GM19463 (cell line): ENCODE measurements around the gene ST6GAL1.
"Not testable (repeated sequence)": the region's sequence is repeated elsewhere in the genome, so short reads cannot be mapped to it uniquely, and the experiment has no call there.

Experiments
- ATAC-seq: cut with Tn5 transposase; IDR thresholded peaks from one replicate; pipeline ENCODE4 v1.9.1; 2021; ENCODE audit warnings: mild to moderate bottlenecking, moderate library complexity; ENCODE audit not compliant: unreplicated experiment

Gene ST6GAL1

DNA sequence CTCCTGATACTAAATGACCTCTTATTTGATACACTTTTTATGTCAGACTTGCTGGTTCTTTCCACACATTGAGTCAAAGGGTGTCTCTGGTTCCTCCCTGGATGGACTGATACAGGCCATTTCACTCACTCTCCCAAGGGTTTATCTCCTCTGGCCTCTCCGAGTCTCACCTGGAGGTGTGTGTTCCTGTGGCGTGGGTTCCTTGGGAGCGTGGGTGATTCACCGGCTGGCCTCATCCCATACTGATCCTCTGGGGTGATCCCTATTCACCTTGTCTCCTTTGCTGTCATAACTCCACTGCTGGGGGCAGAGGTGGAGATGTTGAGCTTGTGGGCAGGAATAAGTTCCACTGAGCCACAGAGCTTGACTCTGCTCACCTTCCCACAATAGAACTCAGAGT, 61.1 kb downstream of the ST6GAL1 start:
- ATAC-seq = no peak

DNA sequence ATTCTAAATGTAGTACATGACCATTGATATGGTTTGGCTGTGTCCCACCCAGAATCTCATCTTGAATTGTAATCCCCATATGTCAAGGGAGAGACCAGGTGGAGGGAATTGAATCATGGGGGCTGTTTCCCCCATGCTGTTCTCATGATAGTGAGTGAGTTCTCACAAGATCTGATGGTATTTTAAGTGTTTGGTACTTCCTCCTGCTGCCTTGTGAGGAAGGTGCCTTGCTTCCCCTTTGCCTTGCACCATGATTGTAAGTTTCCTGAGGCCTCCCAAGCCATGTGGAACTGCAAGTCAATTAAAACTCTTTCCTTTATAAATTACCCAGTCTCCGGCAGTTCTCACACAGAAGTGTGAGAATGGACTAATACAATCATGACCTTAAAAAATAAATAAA, 61.8 kb downstream of the ST6GAL1 start:
- not testable (repeated sequence) for ATAC-seq

DNA sequence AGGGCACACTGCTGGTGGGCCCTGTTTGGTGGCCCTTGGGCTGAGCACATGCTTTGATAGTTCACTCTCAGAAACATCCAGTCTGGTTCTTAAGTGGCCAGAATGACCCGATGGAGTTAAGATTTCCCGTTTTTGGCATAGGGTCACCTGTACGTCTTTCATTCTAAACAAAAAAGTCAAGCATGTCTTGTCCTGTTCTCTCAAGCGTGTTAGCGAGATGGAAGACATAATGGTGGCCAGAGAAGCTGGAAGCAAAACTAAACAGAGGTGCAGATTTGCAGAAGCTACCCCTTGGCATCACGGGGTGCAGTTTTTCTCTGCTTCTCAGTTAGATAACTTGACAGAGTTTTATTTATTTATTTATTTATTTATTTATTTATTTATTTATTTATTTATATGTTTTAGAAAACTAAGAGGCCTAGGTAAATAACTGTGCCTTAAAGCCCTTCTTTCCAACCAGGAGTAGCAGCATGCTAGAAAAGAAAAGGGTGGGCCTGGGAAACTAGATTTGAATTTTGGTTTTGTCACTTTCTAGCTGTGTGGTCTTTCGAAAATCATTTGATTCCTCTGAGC, 63.0 kb downstream of the ST6GAL1 start:
- no peak for ATAC-seq

DNA sequence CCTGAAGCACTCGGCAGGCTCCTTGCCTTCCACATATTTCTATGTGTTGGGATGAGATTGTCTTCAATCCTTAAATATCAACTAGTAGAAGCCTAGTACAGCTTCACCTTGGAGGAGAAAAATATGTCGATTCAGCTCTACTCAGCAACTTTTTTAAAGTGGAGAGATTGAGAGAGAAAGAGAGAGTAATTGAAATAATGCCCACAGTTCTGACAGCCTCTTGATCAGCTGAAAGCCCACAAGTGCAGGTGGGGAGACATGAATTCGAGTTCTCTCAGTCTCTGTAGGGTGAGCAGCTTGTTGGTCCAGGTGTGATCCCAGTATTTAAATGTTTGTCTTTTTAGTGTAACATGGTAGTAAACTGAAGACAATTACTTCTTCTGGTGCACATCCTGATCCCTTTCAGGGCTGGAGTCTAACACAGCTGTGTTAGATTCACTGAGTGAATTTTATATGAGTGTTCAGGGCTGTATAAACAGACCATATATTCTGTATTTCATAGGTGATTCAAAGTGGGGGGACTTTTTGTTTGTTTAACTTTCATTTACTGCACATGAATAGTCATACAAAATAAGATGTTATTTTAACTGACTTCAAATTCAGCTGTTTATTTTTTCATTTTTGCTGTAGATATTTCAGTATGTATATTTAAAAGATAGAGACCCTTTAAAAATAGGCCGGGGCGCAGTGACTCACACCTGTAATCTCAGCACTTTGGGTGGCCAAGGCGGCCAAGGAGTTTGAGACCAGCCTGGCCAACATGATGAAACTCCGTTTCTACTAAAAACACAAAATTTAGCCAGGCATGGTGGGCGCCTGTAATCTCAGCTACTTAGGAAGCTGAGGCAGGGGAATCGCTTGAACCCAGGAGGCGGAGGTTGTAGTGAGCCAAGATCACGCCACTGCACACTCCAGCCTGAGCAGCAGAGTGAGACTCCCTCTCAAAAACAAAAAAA, 64.0 kb downstream of the ST6GAL1 start:
- no peak for ATAC-seq

DNA sequence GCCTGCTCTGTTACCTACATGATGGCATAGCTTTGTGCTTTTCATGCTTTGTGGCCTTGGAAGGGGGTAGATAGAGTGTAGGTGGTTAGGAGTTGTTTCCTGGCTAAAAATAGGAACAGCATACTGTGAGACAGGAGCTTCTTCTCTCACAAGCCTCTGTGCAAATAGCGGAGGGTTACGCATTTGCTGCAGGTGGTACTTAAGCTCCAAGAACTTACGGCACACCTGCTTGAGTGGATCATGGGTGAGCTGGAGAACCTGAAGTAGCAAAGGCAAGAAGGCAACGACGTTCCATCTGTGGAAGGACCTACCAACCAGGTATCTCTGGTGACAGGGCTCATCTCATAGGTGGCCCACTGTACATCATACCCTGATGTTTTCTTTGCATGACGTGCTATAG, 66.0 kb downstream of the ST6GAL1 start:
- no peak for ATAC-seq

DNA sequence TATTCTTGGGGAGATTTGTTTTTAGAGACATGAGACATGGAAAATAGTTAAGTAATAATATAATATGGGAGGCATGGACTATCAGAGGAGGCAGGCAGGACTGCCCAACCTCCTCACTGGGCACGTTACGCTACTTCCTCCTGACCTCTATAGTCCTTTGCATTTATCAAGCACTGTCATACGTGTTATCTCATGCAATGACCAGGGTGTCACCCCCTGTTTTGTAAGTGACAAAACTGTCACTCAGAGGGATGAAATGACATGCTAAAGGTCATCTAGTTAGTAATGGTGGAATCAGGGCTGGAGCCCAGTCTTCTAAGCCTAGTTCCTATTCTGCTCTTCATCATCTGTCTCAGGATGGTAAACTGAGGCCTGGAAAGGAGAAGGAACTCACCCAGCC, 66.7 kb downstream of the ST6GAL1 start:
- ATAC-seq = no peak

DNA sequence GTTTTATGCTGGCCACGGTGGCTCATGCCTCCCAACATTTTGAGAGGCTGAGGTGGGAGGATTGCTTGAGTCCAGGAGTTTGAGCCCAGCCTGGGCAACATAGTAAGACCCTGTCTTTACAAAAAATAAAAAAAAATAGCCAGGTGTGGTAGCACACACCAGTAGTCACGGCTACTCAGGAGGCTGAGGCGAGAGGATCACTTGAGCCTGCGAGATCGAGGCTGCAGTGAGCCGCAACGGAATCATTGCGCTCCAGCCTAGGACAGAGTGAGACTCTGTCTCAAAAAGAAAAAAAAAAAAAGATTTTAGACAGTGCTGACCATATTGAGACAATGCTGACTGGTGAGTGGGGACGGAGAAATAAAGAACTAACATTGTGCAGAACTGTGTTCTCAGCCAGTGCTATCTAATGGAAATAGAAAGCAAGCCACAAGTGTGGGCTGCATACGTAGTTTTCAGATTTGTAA, 67.2 kb downstream of the ST6GAL1 start:
- ATAC-seq = no peak

DNA sequence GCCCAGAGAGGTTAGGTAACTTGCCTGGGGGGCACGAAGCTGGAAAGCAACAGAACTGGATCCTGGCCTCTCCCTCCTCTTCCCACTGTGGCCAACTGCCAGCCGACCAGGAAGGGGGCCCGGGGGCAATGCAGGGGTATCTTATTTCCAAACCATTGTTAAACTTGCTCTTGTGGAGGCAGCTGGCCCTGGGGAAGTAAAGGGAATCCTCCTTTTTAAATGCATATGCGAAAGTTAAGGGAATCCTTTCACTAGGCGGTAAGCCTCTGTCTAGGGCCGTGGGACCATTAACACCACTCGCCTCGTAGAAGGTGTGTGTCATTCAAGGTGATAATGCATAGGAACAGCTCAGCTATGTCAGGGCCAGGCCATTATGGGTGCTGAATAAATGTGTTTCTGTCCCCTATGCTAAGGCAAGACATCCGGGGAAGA, 68.6 kb downstream of the ST6GAL1 start:
- no peak for ATAC-seq

DNA sequence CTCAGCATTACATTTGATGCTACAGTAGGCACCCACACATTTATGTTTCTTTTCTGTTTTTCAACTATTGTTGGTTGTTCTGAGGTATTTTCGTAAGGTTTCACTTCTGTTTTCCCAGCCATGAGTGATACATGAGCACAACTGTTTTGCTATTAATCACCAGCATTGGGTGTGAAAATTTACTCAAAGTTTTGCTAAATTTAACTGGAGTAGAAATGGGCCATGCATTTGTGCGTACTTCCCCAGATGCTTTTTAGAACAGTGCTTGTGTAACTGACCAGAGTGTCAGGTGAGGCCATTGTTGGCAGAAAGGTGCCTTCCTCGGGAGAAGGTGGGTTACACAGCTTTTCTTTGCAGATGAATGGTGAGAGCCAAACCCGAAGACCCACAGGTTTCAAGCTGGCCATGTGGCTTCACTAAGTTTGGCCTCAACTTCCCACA, 70.4 kb downstream of the ST6GAL1 start:
- peak; percentile 69 for ATAC-seq

DNA sequence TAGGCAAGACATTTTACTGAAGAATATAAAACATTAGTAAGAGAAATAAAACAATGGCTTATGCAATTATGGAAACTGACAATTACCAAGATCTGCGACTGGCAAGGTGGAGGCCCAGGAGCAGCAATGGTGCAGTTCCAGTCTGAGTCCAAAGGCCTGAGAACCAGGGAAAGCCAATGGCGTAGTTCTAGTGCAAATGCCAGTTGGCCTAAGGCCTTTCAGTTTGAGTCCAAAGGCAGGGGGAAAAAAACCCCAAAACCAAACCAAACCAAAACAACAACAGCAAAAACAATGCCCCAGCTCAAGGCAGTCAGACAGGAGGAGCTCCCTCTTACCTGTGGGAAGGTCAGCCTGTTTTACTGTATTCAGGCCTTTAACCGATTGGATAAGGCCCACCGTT, 72.6 kb downstream of the ST6GAL1 start:
- no peak for ATAC-seq

DNA sequence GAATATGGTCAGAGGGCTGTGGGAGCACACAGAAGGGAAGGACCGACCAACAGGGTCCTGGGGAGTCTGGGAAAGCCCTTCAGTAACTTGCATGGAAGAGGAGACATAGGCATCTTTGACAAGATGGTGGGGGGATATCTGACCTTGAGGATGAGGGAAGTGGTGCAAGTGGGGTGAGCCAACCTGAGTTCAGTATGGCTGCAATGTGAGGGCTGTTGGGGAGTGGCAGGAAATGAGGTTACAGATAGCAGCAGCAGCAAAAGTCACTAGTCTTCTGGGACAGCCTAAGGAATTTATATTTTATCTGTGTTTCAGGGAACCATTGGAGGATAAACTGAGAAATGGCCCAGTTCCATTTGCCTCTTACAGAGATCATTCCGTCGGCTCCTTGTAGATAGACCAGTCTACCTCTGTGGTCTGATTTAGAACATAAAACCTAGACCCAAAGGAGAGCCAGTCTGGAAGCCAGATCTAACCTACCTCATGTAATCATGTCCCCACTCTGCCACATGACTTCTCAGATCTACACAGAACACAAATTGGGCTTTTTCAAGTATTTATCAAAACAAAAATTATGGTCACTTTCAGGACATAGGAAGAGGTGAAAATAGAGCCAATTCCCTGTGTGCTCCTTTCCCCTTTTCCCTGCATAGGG, 75.6 kb downstream of the ST6GAL1 start:
- no peak for ATAC-seq

DNA sequence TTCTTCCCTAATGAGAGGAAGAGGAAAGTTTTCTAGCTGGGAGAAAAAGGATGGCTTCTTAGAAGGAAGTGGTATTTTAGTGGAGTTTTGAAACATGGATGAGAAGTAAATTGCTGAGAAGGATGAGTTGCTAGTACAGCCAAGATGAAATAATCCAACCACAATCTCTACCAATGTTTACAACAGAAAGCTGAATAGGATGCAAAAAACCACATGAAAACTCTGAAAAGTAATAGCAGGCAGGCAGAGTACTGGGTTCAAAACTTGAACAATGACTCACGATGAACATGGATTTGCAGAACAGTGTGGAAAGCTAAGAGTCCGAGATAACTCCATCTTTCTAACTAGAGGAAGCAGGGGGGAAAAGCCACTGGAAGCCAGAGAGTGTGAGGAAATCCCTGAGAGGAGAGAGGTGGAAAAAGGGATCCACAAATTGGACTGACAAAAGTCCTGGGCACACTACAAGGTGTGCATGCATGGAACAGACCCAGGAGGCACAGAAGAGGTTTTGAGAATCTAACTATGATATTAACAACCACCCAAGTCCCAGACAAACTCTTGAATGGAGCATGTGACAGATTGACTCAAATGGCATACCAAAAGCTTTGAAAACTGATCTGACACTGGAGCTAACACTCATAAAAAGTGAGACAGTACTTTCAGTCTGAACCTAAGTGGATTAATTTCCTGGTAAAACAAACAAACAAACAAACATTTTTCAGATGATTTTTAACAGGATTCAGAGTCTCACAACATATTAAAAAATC, 76.7 kb downstream of the ST6GAL1 start:
- no peak for ATAC-seq

DNA sequence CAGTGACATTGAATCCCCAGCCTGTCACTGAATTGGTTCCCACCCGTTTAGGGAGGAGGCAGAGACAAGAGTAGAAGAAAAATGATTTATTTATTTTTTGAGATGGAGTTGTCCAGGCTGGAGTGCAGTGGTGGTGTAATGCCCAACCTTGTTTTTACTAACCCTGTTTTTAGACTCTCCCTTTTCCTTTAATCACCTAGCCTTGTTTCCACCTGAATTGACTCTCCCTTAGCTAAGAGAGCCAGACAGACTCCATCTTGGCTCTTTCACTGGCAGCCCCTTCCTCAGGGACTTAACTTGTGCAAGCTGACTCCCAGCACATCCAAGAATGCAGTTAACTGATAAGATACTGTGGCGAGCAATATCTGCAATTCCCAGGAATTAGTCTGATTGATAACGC, 80.1 kb downstream of the ST6GAL1 start:
- ATAC-seq = not testable (repeated sequence)

DNA sequence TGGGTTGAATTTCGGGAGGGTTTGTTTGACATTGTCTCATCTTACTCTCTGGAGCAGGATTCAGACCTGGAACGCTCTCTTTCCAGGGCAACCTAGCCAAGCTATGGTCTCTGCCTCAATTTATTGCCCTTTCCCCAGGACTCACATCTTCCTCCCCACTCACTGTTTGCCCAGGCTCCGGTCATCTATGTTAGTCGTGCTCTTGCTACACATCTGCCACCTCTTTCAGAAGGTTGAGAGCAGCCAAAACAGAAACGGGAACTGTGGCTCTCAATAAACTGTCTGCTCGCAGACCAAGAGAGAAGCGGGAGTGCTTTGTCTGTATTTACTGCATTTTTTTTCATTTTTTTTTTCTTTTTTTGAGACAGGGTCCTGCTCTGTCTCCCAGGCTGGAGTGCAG, 81.6 kb downstream of the ST6GAL1 start:
- ATAC-seq = peak; percentile 37

DNA sequence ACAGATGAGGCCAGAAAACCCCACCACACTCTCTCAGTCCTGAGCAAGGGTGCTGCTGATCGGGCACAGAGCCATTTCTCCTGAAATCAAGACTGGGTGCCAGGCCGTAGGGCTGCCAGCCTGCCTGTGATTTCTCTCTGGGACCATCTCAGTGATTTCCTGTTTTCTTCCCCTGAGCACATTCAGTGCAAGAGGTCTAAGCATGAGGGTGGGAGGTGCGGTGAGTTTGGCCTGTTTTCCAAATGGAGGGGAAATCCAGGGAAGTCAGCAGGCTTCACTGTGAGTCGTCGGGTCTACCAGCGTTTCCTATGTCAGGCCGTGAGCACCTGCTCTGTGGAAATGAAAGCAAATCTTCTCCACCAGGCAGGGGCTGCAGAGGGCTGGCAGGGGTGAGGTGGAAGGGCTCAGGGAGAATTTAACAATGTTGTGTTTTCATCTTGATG, 82.3 kb downstream of the ST6GAL1 start:
- no peak for ATAC-seq

DNA sequence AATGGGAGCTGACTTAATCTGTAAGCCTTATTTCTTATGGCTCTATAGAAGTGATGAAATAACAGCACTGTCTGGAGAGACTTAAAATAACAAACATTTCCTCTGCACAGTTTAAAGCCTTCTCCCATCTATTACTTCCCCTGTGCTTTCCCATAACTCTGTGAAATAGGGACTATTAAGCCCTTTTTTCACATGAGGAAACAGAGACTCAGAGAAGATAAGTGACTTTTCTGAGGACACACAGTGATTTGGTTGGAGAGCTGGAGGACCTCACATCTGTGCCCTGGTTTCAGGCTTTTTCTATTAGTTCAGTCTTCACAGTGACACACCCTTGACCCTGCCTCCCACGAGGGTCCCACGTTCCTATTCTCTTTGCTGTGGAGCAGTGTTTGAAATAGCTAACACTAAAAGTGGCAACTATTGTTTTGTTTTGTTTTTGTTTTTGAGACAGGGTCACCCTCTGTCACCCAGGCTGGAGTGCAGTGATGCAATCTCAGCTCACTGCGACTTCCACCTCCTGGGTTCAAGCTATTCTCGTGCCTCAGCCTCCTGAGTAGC, 82.9 kb downstream of the ST6GAL1 start:
- ATAC-seq = no peak

DNA sequence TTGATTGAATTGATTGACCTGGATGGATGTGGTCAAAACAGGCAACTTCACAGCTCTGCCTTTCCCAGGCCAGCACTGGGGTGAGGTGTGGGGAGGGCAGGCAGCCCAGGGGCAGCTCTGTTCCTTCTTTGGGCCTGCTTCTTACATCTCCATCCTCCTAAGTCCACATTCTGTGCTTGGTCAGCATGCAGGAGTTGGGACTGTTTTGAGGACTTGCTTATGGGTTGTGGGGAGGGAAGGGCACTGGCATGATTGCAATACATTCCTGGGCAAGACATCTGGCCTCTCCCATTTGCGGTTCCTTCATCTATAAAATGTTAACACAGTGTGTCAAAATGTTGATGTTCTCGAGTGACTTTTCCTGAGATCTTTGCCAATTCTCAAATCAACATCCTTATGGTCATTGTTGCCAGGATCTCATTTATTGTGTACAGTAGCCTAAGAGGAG, 84.1 kb downstream of the ST6GAL1 start:
- no peak for ATAC-seq

DNA sequence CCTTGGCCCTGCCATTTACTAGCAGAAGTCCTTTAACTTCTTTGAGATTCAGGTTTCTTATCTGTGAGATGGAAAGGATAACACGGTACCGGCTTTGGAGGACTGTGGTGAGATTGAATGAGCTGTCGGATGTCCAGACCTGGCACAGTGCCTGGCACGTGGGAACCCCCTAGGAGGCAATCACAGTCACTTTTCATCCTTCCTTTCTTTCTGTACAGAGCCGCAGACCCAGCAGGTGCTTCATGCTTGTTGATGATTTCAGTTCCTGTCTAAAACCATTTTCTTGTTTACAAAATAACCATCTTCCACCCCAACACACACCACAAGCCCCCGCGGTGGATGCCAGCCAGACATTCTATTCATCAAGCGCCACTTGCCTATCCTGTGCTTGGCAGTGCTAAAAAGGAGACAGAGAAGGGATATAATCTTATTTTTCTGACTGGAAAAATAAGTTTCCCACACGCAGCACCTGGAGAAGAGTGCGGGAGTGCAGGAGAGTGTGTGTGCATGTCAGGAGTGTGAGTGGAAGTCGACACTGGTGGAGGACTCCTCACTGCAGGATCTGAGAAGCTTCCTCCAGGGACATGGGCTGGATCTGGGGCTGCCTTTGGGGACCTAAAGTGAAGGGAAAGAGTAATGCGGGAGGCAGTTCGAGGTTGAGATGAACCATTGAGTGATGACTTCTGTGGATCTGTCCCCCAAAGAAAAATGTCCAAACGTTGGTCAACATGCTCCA, 85.7 kb downstream of the ST6GAL1 start:
- ATAC-seq = peak; percentile 58

DNA sequence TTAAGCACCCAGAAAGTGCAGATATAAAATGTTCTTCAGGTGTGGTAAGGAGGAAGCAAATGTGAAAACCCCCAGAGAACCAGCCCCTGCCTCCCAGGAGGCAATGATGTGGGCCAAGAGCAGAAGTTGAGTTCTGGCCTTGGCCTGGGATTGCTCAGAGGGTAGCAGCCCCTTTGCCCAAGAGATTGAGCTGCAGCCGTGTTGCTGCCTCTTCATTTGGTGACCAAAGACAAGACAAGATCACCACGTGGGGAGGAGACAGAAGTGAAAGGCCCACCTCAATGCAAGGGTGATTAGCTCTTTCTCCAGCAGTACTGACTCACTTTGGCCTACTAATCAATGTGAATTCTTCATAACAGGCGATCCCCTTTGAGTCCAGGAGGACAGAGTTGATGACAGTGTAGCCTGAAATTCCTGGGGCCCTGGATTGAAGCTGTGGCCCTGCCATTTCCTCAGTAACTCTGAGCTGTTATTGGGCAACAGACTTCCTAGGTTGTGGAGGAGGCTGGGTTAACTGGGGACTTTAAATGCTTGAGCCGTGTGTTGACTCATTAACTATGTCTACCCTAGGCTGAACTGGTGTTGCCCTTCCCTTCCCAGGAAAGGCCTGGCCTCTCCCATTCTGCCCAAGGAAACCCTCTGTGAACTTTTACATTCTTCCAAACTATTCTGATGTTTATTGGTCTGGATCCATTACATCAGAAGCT, 86.5 kb downstream of the ST6GAL1 start:
- peak; percentile 32 for ATAC-seq
